KMS-11 (cell line): ENCODE data around the gene SCAMP1.
"Not testable (repeated sequence)": the region's sequence is repeated elsewhere in the genome, so short reads cannot be mapped to it uniquely, and the experiment has no call there.

ENCODE experiments used
- H2AFZ ChIP-seq: fragments of 200-600 bp; sonication (generic); 2 replicates; pipeline ENCODE4 v1.6.1; 2016; ENCODE audit warnings: antibody characterized with exemption, mixed run types, low read depth
- H3K27ac ChIP-seq: fragments of 200-600 bp; sonication (generic); 2 replicates; pipeline ENCODE4 v1.6.1; 2016; ENCODE audit warnings: mild to moderate bottlenecking, mixed run types
- H3K27me3 ChIP-seq: fragments of 200-600 bp; sonication (generic); 2 replicates; pipeline ENCODE4 v1.6.1; 2017; ENCODE audit warnings: mild to moderate bottlenecking, low read depth, mixed run types, moderate library complexity; ENCODE audit not compliant: insufficient read depth
- H3K36me3 ChIP-seq: fragments of 200-600 bp; sonication (generic); 2 replicates; pipeline ENCODE4 v1.6.1; 2017; ENCODE audit warnings: mild to moderate bottlenecking, mixed run types; ENCODE audit not compliant: insufficient read depth
- H3K4me1 ChIP-seq: fragments of 200-600 bp; sonication (generic); 2 replicates; pipeline ENCODE4 v1.6.1; 2016; ENCODE audit warnings: mild to moderate bottlenecking, low read depth, mixed run types; ENCODE audit not compliant: poor library complexity, severe bottlenecking
- H3K4me2 ChIP-seq: fragments of 200-600 bp; sonication (generic); 2 replicates; pipeline ENCODE4 v1.7.0; 2016; ENCODE audit warnings: mild to moderate bottlenecking, mixed run types
- H3K4me3 ChIP-seq: fragments of 200-600 bp; sonication (generic); IDR thresholded peaks from 2 replicates; pipeline ENCODE4 v1.6.1; 2017; ENCODE audit warnings: low read depth, low read length, mixed read lengths; ENCODE audit not compliant: insufficient read depth
- H3K79me2 ChIP-seq: fragments of 200-600 bp; sonication (generic); 2 replicates; pipeline ENCODE4 v1.6.1; 2016; ENCODE audit warnings: low read depth, mixed run types; ENCODE audit not compliant: insufficient read depth
- H3K9ac ChIP-seq: fragments of 200-600 bp; sonication (generic); 2 replicates; pipeline ENCODE4 v1.6.1; 2016; ENCODE audit warnings: mild to moderate bottlenecking, mixed run types
- H4K20me1 ChIP-seq: fragments of 200-600 bp; sonication (generic); 2 replicates; pipeline ENCODE4 v1.6.1; 2016; ENCODE audit warnings: mild to moderate bottlenecking, mixed run types; ENCODE audit not compliant: insufficient read depth
- TF ChIP-seq, protein P1 (sequence below): fragments of 200-600 bp; sonication (generic); conservative IDR thresholded peaks from 2 replicates; pipeline ENCODE4 v1.6.1; 2017; ENCODE audit warnings: low read depth, mild to moderate bottlenecking, antibody characterized with exemption, low read length, moderate library complexity, mixed read lengths

SCAMP1 gene

DNA sequence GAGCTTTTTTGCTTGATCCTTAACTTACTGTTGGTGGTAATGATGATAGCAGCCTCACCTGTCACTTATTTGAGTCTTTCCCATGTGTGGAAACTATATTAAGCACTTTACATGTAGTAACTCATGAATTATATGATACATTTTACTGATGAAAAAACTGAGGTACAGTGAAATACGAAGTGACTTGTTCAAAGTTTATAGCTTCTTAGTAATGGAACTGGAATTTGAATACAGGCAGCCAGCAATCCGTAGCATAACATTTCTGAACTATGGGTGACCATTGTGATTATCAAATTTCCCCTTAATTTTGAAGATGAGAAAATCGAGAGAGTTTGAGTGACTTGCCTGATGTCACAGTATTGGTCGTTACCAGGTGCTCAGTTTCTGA is 17.3 kb downstream of the SCAMP1 start:
- no peaks in the 10 kb centered on the region for H3K36me3 ChIP-seq
- H3K9ac ChIP-seq = no peak overlapping the region
- no peaks in the 10 kb centered on the region for H3K4me1 ChIP-seq
- H3K4me2 ChIP-seq = no peak overlapping the region
- H3K27ac ChIP-seq = no peak overlapping the region
- TF ChIP-seq, protein P1, sequence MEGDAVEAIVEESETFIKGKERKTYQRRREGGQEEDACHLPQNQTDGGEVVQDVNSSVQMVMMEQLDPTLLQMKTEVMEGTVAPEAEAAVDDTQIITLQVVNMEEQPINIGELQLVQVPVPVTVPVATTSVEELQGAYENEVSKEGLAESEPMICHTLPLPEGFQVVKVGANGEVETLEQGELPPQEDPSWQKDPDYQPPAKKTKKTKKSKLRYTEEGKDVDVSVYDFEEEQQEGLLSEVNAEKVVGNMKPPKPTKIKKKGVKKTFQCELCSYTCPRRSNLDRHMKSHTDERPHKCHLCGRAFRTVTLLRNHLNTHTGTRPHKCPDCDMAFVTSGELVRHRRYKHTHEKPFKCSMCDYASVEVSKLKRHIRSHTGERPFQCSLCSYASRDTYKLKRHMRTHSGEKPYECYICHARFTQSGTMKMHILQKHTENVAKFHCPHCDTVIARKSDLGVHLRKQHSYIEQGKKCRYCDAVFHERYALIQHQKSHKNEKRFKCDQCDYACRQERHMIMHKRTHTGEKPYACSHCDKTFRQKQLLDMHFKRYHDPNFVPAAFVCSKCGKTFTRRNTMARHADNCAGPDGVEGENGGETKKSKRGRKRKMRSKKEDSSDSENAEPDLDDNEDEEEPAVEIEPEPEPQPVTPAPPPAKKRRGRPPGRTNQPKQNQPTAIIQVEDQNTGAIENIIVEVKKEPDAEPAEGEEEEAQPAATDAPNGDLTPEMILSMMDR = no peak
- H2AFZ ChIP-seq = no peak overlapping the region
- H3K4me3 ChIP-seq = no peak overlapping the region
- H4K20me1 ChIP-seq = no peaks in the 10 kb centered on the region; the same call in 1 of the 2 replicates
- H3K79me2 ChIP-seq = no peaks in the 10 kb centered on the region
- no peaks in the 10 kb centered on the region for H3K27me3 ChIP-seq

DNA sequence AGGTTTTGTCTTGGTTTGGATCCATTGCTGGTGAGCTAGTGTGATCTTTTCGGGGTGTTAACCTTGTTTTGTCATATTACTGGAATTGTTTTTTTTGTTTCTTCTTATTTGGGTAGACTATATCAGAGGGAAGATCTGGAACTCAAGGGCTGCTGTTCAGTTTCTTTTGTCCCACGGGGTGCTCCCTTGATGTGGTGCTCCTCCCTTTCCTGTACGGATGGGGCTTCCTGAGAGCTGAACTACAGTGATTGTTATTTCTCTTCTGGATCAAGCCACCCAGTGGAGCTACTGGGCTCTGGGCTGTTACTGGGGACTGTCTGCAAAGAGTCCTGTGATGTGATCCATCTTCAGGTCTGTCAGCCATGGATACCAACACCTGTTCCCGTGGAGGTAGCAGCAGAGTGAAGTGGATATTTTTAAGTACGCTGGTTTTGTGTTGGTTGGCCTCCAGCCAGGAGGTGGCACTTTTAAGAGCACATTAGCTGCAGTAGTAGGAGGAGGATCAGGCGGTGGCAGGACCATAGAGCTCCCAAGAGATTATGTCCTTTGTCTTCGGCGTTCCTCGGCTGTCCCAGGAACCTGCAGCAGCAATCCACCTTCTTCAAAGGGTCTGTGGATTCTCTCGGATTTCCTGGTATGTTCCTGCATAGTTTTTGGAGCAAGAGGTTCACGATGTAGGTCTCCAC is 27.2 kb downstream of the SCAMP1 start:
- H3K4me2 ChIP-seq = no peak overlapping the region
- no peak overlapping the region for H3K9ac ChIP-seq
- H3K36me3 ChIP-seq = no peaks in the 10 kb centered on the region
- H3K4me1 ChIP-seq = no peaks in the 10 kb centered on the region
- TF ChIP-seq, protein P1 = no peak
- H4K20me1 ChIP-seq = no peaks in the 10 kb centered on the region
- H3K4me3 ChIP-seq = no peak overlapping the region
- H2AFZ ChIP-seq = no peak overlapping the region
- peaks cover 5% of the 10 kb centered on the region; the same call in 1 of the 2 replicates for H3K79me2 ChIP-seq
- H3K27me3 ChIP-seq = no peaks in the 10 kb centered on the region
- H3K27ac ChIP-seq = no peak overlapping the region

GRCh38 chr5:78391357-78391756 is 30.9 kb downstream of the SCAMP1 start:
- H3K79me2 ChIP-seq, H3K4me1 ChIP-seq, H3K27ac ChIP-seq, H3K4me2 ChIP-seq, H4K20me1 ChIP-seq, H3K36me3 ChIP-seq, H2AFZ ChIP-seq, H3K4me3 ChIP-seq, H3K27me3 ChIP-seq, H3K9ac ChIP-seq: not testable (repeated sequence)

DNA sequence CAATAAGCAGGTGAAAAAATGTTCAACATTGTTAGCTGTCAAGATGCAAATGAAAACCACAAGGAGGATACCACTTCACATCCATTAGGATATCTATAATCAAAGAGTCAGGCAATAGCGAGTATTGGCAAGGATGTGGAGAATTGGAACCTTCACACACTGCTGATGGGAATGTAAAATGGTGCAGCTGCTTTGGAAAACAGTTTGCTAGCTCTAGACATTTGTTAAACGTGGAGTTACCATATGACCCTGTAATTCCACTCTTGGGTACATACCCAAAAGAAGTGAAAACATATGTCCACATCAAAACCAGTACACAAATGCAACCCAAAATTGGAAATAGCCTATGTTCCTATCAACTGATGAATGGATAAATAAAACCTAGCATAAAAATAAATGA is 37.4 kb downstream of the SCAMP1 start:
- no peaks in the 10 kb centered on the region for H3K79me2 ChIP-seq

DNA sequence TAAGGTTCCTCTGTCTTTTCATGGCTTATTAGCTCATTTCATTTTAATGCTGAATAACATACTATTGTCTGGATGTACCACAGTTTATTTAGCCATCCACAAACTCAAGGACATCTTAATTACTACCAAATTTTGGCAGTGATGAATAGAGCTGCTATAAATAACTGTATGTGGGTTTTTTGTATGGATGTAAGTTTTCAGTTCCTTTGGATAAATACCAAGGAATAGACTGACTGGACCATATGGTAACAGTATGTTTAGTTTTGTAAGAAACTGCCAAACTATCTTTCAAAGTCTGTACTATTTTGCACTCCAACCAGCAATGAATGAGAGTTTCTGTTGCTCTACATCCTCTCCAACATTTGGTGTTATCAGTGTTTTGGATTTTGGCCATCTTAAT is 38.7 kb downstream of the SCAMP1 start:
- H3K27me3 ChIP-seq = no peaks in the 10 kb centered on the region
- H3K9ac ChIP-seq = no peak overlapping the region
- no peak overlapping the region for H3K4me3 ChIP-seq
- no peaks in the 10 kb centered on the region for H4K20me1 ChIP-seq
- no peak overlapping the region for H3K27ac ChIP-seq
- TF ChIP-seq, protein P1 = no peak
- H3K36me3 ChIP-seq = no peaks in the 10 kb centered on the region
- H3K79me2 ChIP-seq = no peaks in the 10 kb centered on the region
- peaks cover 3% of the 10 kb centered on the region for H3K4me1 ChIP-seq
- no peak overlapping the region for H2AFZ ChIP-seq
- H3K4me2 ChIP-seq = no peak overlapping the region

More for the DNA sequence above, 37.4 kb downstream of the SCAMP1 start:
- Histone ChIP-seq H3K4me3 (no peak overlapping the region), H3K36me3 (no peaks in the 10 kb centered on the region), H4K20me1 (no peaks in the 10 kb centered on the region), H3K27me3 (no peaks in the 10 kb centered on the region), H3K4me1 (no peaks in the 10 kb centered on the region), H3K4me2 (no peak overlapping the region), H2AFZ (no peak overlapping the region), H3K27ac (no peak overlapping the region), H3K9ac (no peak overlapping the region)
- TF ChIP-seq, protein P1 = no peak
